Measurements from ENCODE around the gene NBAS.

The NBAS gene

DNA sequence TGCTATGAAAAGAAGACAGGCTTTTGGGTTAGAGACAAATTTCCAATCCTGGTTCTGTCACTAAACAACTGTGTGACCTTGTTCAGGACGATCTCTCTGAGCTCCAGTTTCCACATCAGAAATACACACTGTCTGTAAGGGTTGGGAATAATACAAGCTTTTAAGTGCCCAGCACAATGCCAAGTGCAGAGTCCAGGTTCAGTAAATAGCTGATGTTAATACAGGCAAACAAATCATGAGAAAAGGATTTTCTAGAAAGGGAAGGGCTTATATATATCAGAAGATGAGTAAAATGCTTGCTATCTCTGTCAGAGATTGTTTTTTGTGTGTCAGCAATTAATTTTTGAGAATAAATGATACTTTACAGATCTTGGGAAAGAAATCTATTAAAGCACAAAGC is 388.3 kb downstream of the NBAS start:
- peak overlapping the region; percentile 12; the same call in 1 of the 2 replicates for H3K27ac ChIP-seq
- TF ChIP-seq CTCF (conservative IDR thresholded peaks at IDR 0.05) = no peak

GRCh38 chr2:15170070-15170775 is 390.9 kb downstream of the NBAS start:
- TF ChIP-seq CTCF (conservative IDR thresholded peaks at IDR 0.05) = no peak
- H3K27ac ChIP-seq = peak overlapping the region; percentile 86

- no peak for TF ChIP-seq CTCF (conservative IDR thresholded peaks at IDR 0.05)
- H3K27ac ChIP-seq = peak overlapping the region; percentile 86
These were observed 391.6 kb downstream of the NBAS start for GRCh38 chr2:15169326-15170069.

DNA sequence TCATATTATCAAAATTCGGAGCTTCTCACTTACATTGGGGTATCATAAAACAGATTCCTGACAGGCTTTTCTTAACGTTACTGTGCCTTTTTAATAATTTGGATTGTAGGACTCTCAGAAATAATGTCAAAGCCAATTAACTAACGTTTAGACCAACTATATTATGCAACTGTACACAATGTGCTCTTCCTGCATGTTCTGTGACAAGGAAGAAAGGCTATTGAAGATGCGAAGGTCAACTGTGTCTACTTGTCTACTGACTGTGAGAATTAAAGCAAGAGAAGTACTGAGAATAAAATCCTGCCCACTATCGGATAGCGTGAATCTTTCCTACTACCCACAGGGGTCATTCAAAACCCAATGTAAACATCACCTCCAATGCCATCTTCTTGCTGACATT is 393.0 kb downstream of the NBAS start:
- no peak overlapping the region for H3K27ac ChIP-seq

GRCh38 chr2:15166878-15167277 is 394.3 kb downstream of the NBAS start:
- TF ChIP-seq CTCF (conservative IDR thresholded peaks at IDR 0.05) = no peak
- no peak overlapping the region for H3K27ac ChIP-seq

More for the DNA sequence above, 393.0 kb downstream of the NBAS start:
- TF ChIP-seq CTCF (conservative IDR thresholded peaks at IDR 0.05) = no peak

GRCh38 chr2:15163326-15163725 is 397.8 kb downstream of the NBAS start:
- no peak overlapping the region for H3K27ac ChIP-seq
- TF ChIP-seq CTCF (conservative IDR thresholded peaks at IDR 0.05) = no peak

GRCh38 chr2:15162620-15163019 is 398.5 kb downstream of the NBAS start:
- no peak overlapping the region for H3K27ac ChIP-seq
- no peak for TF ChIP-seq CTCF (conservative IDR thresholded peaks at IDR 0.05)

Data from VCaP (cell line).